ENCODE results near the gene RASL11A.
"Not testable (repeated sequence)": the region's sequence is repeated elsewhere in the genome, so short reads cannot be mapped to it uniquely, and the experiment has no call there.

The RASL11A gene

DNA sequence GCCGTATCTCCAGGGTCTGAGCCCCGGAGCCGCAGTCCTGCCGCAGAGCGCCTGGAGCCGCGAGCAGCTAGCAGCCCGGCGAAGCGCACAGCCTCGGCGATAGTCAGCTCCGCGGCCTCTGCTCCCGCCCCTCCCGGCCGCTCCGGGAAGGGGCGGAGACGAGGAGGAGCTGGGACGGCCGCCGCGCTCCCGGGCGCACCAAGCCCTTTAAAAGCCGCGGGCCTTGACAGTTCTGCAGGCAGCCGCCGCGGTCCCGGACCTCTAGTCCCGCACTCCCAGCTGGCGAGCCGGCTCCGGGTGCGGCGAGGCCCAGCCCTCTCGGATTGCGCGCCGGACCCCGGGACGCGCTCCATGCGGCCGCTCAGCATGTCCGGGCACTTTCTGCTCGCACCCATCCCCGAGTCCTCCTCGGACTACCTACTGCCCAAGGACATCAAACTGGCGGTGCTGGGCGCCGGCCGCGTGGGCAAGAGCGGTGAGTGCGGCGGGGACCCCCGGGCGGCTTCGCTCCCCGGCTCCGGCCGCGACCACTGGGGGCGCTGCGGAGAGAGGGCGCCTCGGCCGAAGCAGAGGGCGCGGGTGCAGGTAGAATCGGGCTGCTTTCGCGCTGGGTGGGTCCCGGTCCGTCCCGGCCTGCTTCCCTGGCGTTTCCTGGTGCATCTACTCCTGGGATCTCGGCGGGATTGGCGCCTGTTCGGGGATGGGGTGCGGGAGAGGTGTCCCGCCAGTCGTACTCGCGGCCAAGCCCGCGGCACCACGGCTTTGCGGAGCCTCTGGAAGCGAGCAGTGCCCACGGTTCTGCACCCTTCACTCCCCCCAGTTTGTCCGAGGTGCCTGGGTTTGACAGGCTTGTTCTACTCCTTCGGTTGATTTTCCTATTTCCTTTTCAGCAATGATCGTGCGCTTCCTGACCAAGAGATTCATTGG, at the start of gene RASL11A:
Gene RASL11A, plus strand, starts transcription at position 237 of the 927 bp plus-strand sequence. Its CDS starts 115 bp downstream, at position 352.
- peak; percentile 86 for DNase-seq (ENCODE audit: low spot score)

DNA sequence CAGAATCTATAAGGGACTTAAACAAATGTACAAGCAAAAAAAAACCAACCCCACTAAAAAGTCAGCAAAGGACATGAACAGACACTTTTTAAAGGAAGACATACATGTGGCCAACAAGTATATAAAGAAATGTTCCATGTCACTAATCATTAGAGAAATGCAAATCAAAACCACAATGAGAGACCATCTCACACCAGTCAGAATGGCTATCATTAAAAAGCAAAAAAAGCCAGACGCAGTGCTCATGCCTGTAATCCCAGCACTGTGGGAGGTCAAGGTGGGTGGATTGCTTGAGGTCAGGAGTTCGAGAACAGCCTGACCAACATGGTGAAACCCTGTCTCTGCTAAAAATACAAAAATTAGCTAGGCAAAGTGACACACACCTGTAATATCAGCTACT, 48.5 kb upstream of the RASL11A start:
- DNase-seq (ENCODE audit: low spot score), result not testable (repeated sequence)

GRCh38 chr13:27226991-27227390, 43.6 kb upstream of the RASL11A start:
- DNase-seq (ENCODE audit: low spot score), result no peak

DNA sequence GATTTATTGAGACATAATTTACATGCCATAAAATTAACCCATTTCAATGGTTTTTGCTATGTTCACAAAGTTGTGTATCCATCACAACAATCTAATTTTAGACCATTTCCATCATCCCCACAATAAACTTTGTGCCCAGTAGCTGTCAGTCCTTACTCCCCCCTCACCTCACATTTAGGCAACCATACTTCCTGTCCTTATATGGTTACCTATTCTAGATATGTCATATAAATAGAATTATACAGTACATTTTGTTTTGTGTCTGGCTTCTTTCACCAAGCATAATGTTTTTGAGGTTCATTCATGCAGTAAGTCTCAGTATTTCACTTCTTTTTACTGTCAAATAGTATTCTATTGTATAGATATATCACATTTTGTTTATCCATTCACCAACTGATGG, 42.5 kb upstream of the RASL11A start:
- no peak for DNase-seq (ENCODE audit: low spot score)

DNA sequence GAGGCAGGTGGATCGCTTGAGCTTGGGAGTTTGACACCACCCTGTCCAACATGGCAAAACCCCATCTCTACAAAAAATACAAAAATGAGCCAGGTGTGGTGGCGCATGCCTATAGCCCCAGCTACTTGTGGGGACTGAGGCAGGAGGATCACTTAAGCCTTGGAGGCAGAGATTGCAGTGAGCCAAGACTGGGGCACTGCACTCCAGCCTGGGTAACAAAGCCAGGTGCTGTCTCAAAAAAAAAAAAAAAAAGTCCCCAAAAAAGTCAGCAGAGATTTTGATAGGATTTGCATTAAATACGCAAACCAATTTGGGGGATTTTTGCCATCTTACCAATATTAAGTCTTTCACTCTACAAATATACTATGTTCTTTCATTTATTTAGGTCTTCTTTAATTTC, 41.0 kb upstream of the RASL11A start:
- no peak for DNase-seq (ENCODE audit: low spot score)

DNA sequence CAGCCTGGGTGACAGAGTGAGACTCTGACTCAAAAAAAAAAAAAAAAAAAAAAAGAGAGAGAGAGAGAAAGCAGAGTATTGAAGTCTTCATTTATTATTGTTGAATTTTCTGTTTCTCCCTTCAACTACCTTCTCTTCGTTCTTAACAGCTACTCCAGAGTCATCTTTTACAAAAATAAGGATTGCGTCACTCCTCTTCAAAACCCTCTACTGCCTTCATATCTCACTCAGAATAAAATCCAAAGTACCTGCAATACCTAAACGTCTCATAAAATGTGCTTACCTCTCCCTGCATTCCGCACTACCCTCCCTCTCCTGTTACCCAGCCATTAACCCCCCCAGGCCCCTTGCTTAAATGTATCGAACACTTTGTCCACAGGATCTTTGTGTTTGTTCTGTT, 36.7 kb upstream of the RASL11A start:
- DNase-seq (ENCODE audit: low spot score), result no peak

DNA sequence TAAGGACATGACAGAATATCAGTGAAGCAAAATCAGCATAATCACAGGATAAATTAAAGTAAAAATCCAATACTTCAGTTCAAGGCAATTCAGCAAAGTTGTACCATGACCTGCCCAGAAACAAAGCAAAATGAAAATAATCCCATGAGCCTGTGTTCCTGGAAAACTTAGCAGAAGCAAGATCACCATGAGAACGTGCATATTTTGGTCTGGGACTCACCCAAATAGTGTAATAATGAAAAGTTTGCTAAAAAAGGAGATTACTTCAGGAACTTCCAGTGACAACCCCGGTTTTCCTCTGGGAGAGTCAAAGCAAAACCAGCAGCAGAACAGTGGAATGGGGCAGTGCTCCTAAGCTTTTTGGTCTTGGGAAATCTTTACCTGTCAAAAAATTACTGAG, 34.2 kb upstream of the RASL11A start:
- DNase-seq (ENCODE audit: low spot score), result no peak

DNA sequence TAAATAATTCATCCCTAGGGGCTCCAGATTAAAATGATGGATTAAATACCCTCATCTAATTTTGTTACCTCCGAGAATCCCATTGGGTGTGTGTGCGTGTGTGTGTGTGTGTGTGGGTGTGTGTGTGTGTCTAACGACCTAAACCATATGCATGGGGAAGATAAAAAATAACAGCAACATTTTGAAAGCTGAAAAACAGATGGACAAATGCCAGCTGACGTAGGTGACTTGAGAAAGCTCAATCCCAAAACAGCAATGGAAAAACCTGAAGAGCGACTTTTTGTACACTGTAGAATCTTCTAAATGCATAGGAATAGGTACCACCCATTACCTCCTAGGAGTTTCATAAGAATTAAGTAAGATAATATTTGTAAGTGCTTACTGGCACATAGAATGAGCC, 27.9 kb upstream of the RASL11A start:
- no peak for DNase-seq (ENCODE audit: low spot score)

GRCh38 chr13:27245610-27246009, 25.0 kb upstream of the RASL11A start:
- no peak for DNase-seq (ENCODE audit: low spot score)

DNA sequence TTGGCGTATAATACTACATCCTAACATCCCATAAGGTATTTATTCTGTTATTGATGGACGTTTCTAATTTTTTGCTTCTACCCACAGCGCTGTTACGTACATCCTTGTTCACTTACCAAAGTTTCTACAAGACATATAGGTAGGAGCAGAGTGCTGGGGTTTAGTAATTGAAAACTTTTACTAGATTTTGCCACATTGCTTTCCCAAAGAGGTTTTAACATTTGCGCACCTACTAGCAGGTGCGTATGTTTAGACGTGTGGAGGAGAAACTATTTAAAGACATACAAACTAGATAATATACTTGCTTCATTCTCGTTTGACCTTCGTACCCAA, 19.8 kb upstream of the RASL11A start:
- no peak for DNase-seq (ENCODE audit: low spot score)

DNA sequence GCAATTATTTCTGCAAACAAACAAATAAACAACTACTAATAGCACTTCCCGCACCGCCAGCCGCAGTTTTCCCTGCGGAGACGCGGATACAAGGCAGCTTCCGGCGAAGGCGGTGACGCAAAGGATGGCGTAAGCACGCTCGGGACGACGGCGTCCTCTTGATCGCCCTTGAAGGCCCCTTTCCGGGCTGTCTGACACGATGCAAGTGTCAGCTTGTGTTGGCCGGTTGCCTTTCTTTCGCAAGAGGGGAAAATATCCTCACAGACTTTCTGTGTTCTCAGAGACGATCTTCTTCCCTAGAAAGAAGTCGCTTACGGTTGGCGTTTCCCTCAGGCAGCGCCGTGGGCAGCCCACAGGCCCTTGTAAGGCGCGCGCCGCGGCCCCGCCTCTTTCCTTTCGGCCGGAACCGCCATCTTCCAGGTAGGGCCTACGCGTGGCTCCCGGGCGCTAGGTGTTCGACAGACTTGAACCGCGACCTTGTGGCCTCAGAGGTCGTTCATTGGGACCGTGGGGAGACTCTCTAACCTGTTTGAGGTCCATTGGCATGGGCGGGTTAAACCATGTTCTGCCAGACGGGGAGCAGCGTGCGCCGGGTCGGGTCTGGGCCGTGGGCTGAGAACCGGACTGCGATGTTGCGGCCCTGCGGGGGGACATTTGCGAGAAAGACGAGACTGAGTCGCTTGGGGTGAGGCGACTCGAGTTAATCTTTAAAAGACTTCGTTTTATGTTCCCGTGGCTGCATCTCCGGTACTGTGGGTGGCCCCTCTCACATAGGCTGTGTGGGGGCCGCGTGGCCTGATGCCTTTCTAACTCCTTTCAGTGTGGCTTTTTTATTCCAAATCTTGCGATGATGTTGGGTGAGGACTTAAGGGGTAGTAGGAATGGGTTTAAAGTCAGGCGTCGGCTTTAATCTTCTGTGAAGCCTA, 19.2 kb upstream of the RASL11A start, which contains the start of gene RPL21:
Gene RPL21, plus strand, starts transcription at position 393 of the 926 bp plus-strand sequence. CDS start 2,219 bp downstream, outside the sequence.
- DNase-seq (ENCODE audit: low spot score), result peak; percentile 96

DNA sequence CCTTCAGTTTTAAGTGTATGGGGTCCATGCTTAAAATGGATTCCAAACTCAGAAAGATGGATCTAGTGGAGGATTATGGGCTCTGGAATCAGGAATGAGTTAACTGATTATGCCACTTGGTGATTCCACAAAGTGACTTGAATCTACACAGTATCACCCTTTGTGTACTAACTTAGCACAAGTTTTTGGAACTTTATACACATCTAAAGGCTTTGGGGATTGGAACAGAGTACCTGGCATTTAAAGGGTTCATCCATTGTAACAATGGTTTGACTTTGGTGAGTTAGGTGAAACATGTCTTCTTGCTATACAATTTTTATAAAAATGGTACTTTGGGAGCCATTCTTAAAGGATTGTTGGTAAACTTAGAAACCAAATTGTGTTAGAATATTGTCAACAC, 18.2 kb upstream of the RASL11A start:
- no peak for DNase-seq (ENCODE audit: low spot score)

- no peak for DNase-seq (ENCODE audit: low spot score)
Measured at GRCh38 chr13:27257233-27257568, 13.4 kb upstream of the RASL11A start.

DNA sequence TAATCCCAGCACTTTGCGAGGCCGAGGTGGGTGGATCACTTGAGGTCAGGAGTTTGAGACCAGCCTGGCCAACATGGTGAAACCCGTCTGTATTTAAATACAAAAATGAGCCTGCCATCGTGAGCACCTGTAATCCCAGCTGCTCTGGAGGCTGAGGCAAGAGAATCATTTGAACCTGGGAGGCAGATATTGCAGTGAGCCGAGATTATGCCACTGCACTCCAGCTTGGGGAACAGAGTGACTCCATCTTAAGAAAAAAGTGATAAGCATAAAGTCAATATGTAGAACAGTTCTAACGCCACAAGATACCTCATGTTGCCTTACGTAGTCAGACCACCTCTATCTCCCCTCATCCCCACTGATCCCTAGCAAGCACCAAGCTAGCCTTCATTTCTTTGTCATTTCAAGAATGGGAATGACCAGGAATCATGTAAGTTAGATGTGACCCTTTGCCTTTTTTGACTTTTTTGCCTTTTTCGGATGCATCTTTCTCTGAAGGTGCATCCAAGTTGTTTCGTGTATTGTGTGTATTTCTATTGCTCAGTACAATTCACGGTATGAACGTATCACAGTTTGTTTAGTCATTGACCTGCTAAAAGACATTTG, 12.9 kb upstream of the RASL11A start:
- DNase-seq (ENCODE audit: low spot score), result no peak

GRCh38 chr13:27258637-27259386, 11.8 kb upstream of the RASL11A start:
- no peak for DNase-seq (ENCODE audit: low spot score)

DNA sequence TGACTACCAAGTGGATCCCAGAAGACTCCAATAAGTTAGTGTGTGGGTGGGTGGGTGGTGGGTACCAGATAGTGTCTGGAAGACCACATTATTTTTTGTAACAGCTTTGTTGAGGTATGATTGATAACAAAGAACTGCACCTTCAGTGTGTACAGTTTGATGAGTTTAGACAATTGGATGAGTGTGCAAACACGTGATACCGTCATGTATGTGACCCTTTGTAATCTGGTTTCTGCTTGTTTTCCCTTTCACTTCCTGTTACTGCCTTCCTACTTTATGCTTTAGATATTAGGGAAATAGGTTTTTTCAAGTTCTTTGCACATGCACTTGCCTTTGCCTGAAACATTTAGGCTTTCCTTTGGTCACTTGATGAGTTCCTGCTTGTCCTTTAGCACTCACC, 10.8 kb upstream of the RASL11A start:
- no peak for DNase-seq (ENCODE audit: low spot score)

- DNase-seq (ENCODE audit: low spot score), result no peak
Measured at GRCh38 chr13:27261396-27261795, 9.2 kb upstream of the RASL11A start.

DNA sequence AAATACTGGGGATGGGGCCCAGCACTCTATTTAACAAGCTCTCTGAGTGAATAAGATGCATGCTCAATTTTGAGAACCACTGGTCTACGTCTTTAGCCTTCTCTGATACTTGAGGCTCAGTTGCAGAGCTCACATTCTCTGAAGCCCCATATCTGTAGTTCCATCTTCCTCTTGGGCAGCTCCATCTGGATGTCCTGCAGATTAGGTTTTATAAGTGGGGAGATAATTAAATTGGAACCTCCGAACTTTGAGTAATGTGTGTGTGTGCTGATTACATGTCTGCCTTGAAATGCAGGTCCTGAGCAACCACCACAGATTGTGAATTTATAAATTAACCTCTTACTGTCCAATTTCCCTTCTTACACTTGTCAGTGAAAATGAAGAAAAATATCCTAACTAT, 7.2 kb upstream of the RASL11A start:
- no peak for DNase-seq (ENCODE audit: low spot score)

- no peak for DNase-seq (ENCODE audit: low spot score)
Measured at GRCh38 chr13:27264181-27264580, 6.4 kb upstream of the RASL11A start.

DNA sequence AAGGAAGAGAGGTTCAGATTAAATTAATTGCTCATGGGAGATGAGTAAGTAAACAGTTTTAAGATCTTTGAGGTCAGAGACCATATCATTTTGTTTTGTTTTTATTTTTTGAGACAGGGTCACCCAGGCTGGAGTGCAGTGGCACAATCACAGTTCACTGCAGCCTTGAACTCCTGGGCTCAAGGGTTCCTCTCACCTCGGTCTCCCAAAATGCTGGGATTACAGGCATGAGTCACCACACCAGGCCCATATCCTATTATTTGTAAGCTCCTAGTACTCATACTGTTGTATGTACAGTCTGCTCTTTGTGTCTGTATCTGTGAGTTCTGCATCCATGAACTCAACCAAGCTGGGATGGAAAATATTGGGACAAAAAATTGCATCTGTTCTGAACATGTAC, 6.0 kb upstream of the RASL11A start:
- no peak for DNase-seq (ENCODE audit: low spot score)

DNA sequence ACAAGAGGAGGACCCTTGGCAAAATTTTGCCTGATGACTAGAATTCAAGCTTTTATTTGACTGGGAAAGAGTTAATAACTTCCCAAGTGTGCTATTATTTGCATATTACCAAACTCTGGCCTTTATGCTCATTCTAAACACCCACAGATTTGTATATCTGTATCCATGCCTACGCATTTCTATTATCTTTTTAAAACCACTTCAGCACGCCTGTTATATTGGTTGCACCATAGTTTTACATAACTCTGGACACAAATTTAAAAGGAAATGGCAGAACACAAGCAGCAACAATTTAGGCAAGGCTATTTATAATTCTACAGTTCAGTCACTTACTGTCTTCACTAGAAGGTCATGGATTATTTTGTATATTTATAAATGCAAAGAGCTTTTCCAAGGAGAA, 3.7 kb upstream of the RASL11A start:
- DNase-seq (ENCODE audit: low spot score), result no peak

DNA sequence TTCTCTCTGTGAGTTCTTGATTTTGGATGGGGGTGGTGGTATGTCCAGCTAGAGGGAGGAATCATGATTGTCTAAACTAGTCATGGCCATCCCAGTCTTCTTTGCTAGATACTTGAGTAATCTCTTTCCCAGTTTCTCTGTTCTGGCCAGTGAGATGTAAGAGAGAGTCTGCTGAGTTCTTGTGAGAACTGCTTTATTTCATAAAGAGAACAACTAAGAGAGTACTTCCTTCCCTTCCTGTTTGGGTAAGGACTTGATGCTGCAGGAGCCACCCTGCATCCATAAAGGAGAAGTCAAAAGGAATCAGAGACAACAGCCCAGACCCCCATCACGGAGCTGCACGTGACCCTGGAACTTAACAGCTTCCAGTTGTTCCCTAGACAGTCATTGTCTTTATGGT, 3.0 kb upstream of the RASL11A start:
- no peak for DNase-seq (ENCODE audit: low spot score)
